Measurements from ENCODE around the gene ARHGEF40.

DNA sequence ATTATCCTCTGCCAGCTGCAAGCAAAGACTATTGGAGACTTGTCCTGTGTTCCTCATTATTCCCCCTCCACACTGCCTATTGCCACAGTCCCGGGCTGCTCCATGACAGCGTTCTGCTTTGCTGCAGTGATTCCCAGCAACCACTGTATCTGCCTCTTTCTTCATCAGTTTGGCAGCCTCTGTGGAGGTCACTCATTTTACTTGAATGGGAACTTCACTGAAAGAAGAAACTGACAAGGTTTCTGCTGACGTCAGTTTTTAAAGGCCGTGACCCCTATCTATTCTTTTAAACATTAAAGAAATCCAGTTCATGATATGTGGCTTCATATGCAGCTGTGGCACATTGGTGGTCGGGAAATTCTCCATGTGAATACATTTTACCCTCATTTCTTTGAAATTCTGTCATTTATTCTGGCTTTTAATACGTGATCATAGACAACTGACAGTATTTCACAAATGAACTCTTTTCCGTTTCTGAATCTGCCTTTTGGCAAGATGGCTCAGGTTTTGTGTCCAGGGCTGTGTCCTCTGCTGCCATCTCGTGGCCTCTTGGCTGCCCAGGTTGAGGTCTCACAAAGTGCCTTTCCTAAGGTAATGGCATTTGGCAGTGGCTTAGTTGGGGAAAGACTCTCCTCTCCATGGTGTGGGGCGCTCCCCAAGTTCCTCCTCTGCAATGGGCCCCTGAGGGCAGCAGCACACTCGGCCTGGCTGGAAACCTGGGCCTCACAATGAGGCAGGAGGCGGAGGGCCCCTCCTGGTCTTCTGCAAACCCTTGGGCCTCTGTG, 36.6 kb downstream of the ARHGEF40 start:
- TF ChIP-seq CTCF (IDR thresholded peaks at IDR 0.05; ENCODE audit: low read depth, low read length) = peak; percentile 92
- TF ChIP-seq EZH2phosphoT487 (IDR thresholded peaks at IDR 0.05; ENCODE audit: low read depth) = no peak
